Measurements from ENCODE around the gene LRMDA. TPM values are rescaled to one million over a fixed set of nuclear protein-coding genes. Genes with fewer than 3 reads are reported as not detected.

Gene LRMDA
- total and polyA plus RNA-seq, 2 of the 8 experiments (the other 6 are each of a cell fraction or from before 2014, with no cell fraction given), result 0.86 to 2.8 TPM

DNA sequence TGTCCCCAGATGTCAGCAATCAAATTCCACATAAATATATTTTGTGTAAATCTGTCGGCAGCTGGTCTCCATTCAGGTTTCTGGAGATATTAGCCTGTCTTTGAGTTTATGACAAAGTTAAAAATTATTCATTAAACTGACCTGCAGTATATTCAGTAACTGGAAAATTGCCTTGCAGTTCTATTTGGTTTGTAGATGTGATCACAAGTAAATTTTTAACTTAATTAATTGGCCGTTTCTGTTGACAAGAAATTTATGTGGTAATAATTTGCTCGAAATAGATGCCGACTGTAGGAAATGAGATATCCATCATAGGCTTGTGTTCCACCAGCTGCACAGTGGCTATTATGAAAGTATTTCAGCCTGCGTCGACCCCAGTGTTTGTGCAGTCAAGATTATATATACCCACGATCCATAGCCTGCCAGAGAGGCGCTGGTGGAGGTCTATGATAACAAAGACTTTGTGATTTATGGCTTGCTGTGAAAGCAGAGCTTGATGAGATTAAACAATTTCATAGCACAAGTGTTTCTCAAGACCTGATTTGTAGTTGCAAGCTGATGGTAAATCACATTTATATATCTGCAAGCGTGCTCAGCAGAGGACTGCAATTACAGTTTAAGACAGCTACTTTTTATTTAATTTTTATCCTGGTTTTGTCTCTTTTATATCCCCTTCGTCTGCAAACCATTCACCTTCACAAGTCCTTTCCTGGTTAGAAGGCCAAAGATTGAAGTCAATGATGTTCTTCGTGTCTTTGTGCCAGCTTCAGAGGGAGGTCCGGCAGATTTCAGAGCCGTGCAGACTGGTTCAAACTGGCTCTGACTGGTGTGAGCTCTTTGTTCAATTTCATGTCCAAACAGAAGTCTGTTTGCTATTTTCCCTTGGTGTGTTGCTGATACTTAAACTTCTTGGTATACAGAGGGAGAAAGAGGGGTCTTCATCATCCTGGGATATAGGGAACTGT lies 850.9 kb downstream of the LRMDA start (continued):
- TF ChIP-seq, protein P1, sequence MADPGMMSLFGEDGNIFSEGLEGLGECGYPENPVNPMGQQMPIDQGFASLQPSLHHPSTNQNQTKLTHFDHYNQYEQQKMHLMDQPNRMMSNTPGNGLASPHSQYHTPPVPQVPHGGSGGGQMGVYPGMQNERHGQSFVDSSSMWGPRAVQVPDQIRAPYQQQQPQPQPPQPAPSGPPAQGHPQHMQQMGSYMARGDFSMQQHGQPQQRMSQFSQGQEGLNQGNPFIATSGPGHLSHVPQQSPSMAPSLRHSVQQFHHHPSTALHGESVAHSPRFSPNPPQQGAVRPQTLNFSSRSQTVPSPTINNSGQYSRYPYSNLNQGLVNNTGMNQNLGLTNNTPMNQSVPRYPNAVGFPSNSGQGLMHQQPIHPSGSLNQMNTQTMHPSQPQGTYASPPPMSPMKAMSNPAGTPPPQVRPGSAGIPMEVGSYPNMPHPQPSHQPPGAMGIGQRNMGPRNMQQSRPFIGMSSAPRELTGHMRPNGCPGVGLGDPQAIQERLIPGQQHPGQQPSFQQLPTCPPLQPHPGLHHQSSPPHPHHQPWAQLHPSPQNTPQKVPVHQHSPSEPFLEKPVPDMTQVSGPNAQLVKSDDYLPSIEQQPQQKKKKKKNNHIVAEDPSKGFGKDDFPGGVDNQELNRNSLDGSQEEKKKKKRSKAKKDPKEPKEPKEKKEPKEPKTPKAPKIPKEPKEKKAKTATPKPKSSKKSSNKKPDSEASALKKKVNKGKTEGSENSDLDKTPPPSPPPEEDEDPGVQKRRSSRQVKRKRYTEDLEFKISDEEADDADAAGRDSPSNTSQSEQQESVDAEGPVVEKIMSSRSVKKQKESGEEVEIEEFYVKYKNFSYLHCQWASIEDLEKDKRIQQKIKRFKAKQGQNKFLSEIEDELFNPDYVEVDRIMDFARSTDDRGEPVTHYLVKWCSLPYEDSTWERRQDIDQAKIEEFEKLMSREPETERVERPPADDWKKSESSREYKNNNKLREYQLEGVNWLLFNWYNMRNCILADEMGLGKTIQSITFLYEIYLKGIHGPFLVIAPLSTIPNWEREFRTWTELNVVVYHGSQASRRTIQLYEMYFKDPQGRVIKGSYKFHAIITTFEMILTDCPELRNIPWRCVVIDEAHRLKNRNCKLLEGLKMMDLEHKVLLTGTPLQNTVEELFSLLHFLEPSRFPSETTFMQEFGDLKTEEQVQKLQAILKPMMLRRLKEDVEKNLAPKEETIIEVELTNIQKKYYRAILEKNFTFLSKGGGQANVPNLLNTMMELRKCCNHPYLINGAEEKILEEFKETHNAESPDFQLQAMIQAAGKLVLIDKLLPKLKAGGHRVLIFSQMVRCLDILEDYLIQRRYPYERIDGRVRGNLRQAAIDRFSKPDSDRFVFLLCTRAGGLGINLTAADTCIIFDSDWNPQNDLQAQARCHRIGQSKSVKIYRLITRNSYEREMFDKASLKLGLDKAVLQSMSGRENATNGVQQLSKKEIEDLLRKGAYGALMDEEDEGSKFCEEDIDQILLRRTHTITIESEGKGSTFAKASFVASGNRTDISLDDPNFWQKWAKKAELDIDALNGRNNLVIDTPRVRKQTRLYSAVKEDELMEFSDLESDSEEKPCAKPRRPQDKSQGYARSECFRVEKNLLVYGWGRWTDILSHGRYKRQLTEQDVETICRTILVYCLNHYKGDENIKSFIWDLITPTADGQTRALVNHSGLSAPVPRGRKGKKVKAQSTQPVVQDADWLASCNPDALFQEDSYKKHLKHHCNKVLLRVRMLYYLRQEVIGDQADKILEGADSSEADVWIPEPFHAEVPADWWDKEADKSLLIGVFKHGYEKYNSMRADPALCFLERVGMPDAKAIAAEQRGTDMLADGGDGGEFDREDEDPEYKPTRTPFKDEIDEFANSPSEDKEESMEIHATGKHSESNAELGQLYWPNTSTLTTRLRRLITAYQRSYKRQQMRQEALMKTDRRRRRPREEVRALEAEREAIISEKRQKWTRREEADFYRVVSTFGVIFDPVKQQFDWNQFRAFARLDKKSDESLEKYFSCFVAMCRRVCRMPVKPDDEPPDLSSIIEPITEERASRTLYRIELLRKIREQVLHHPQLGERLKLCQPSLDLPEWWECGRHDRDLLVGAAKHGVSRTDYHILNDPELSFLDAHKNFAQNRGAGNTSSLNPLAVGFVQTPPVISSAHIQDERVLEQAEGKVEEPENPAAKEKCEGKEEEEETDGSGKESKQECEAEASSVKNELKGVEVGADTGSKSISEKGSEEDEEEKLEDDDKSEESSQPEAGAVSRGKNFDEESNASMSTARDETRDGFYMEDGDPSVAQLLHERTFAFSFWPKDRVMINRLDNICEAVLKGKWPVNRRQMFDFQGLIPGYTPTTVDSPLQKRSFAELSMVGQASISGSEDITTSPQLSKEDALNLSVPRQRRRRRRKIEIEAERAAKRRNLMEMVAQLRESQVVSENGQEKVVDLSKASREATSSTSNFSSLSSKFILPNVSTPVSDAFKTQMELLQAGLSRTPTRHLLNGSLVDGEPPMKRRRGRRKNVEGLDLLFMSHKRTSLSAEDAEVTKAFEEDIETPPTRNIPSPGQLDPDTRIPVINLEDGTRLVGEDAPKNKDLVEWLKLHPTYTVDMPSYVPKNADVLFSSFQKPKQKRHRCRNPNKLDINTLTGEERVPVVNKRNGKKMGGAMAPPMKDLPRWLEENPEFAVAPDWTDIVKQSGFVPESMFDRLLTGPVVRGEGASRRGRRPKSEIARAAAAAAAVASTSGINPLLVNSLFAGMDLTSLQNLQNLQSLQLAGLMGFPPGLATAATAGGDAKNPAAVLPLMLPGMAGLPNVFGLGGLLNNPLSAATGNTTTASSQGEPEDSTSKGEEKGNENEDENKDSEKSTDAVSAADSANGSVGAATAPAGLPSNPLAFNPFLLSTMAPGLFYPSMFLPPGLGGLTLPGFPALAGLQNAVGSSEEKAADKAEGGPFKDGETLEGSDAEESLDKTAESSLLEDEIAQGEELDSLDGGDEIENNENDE (IDR thresholded peaks at IDR 0.05; ENCODE audit: insufficient replicate concordance, low read length), result no peak
- TF ChIP-seq SAP30 (IDR thresholded peaks at IDR 0.05; ENCODE audit: insufficient read depth, insufficient replicate concordance, low read length), result no peak
- TF ChIP-seq SUZ12 (IDR thresholded peaks at IDR 0.05; ENCODE audit: low read length), result no peak
- TF ChIP-seq, protein P2, sequence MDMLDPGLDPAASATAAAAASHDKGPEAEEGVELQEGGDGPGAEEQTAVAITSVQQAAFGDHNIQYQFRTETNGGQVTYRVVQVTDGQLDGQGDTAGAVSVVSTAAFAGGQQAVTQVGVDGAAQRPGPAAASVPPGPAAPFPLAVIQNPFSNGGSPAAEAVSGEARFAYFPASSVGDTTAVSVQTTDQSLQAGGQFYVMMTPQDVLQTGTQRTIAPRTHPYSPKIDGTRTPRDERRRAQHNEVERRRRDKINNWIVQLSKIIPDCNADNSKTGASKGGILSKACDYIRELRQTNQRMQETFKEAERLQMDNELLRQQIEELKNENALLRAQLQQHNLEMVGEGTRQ (IDR thresholded peaks at IDR 0.05; ENCODE audit: low read length), result no peak
- TF ChIP-seq ASH2L (IDR thresholded peaks at IDR 0.05; ENCODE audit: low read length), result no peak
